A549 treated with Mapracorat at 1 μM for 4 hours (cell line): Measurements from ENCODE around the gene PHETA1. TPM values are rescaled to one million over a fixed set of nuclear protein-coding genes. Genes with fewer than 3 reads are reported as not detected.

ENCODE experiments used
- total RNA-seq: library from RNA; stranded (reverse); fragments of 200-300 nt; extraction: Qiagen RNA extraction; gene quantifications from 5 replicates; pipeline ENCODE4 v1.2.3, GENCODE V29; 2022

PHETA1 gene, protein sequence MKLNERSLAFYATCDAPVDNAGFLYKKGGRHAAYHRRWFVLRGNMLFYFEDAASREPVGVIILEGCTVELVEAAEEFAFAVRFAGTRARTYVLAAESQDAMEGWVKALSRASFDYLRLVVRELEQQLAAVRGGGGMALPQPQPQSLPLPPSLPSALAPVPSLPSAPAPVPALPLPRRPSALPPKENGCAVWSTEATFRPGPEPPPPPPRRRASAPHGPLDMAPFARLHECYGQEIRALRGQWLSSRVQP
- 6.1 to 10.3 TPM (median 8.5 TPM) in 5 replicates for total RNA-seq

DNA sequence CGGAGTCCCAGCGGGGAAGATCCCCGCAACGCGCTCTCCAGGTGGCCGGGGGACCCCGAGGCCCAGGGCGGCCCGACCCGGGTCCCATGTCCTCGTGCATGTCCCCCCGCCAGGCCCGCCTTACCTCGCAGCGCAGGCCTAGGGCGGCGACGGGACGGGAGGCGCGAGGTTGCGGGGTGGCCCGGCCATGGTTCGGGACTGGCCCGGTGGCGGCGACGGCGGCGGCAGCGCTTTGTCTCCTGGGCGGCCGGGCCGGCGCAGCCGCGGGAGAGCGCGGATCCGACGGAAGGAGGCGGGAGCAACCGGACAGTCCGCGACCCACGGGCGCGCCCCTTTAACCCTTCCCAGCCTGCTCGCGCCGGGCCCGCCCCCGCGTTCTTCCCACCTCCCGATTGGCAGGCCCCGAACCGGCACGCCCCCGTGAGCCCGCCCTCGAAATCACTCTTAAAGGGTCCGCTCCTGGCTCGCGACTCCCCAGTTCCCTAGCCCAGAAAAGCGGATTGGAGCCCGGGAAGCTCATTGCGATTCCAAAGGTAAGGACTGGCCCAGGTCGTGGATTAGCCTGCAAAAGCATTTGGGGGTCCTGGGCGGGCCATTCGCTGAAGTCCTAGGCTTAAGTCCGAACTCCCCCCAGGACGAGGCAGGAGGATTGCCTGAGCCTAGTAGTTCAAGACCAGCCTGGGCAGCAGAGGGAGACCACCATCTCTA is at the start of gene PHETA1:
PHETA1 (minus strand) TSS at position 308 of the 708 bp plus-strand sequence. CDS start 5,668 bp downstream, outside the sequence.

DNA sequence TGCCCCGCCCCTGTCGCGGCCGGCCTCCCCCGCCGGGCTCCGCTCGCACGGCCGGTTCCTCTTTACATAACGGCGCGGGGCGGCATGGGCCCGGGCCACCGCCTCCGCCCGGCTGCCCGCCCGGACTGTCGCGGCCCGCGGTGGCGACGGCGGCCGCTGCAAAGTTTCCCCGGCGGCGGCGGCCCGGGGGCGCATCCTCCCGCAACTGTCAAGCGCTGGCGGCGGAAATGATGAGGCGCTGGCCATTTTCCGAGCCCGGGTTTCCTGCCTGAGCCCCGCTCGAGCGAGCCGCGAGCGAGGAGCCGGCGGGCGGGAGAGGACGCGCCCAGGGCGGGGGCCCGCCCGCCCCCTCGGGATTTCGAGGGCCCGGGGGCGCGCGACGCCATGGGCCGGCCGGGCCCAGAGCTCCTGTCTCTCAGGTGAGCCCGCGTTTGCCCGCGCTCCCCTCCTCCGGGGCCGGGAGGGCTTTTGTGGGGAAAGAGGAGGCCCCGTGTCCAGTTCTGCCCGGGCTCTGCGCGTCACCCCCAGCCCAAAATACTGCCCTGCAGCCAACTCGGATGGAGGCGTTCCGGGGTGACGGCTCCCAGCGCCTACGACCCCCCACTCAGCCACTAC is 37.1 kb upstream of the PHETA1 start, which contains the start of gene SH2B3:
SH2B3 (plus strand) TSS at position 65 of the 615 bp plus-strand sequence. CDS start 12,223 bp downstream, outside the sequence.

Other genes starting within 250 kb of the PHETA1 start
- 5.6 to 6.3 TPM (median 5.9 TPM) in 5 replicates for gene SH2B3, start 36.8 kb upstream of the PHETA1 start, total RNA-seq
- 46.6 to 57.9 TPM (median 51.1 TPM) in 5 replicates for gene ATXN2, start 230.2 kb upstream of the PHETA1 start, total RNA-seq